Hypothalamus (tissue), 51 donors: Measurements from ENCODE around the gene CASKIN2.
A peak's percentile ranks its signal among the peaks of the same experiment; 100 is the strongest.
"Not testable (repeated sequence)": the region's sequence is repeated elsewhere in the genome, so short reads cannot be mapped to it uniquely, and the experiment has no call there.

ENCODE experiments used
- DNase-seq, 51 donors: peaks; one replicate each; lab custom pipeline; 2025; lab: John Stamatoyannopoulos, UW

The CASKIN2 gene

DNA sequence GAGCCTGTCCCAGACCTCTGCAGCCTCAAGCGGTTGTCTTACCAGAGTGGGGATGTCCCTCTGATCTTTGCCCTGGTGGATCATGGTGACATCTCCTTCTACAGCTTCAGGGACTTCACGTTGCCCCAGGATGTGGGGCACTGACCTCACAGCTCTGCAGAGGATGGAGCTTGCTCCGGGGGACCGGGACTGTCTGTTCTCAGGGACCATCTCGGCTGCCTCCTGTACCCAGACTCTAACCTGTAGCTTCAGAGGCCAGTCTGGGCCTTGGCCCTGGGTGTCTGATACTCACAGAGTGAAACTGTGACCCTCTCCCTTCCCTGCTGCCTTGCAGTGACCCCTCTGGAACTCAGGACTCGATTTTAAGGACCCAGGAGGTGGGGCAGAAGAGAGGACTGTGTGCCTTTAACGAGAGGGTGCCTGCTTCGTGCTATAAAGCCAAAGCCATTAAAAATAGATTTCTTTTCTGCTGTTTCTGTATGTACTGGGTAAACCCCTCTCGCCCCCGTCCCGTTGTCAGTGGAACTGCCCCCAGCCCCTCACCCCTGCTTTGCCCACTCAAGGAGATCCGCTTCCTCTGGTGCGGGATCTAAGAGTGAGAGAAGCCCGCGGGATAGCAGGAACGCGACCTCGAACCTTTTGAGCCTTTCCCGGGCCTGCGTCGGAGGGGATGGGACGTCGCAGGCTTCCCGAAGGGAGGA lies 9.1 kb upstream of the CASKIN2 start:
- DNase-seq = no peak

GRCh38 chr17:75523647-75524046 lies 8.3 kb upstream of the CASKIN2 start:
- DNase-seq = no peak

GRCh38 chr17:75521951-75522727 lies 6.8 kb upstream of the CASKIN2 start:
- DNase-seq = no peak

- DNase-seq = no peak
Measured at GRCh38 chr17:75521290-75521689, 6.0 kb upstream of the CASKIN2 start.

DNA sequence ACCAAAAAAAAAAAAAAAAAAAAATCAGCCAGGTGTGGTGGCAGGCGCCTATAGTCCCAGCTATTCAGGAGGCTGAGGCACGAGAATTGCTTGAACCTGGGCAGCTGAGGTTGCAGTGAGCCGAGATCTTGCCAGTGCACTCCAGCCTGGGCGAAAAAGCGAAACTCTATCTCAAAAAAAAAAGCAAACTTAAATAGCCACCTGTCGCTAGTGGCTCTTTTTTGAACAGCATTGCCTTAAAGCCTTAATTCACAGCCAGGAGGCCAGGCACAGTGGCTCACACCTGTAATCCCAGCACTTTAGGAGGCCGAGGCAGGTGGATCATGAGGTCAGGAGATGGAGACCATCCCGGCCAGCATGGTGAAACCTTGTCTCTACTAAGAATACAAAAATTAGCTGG lies 5.1 kb upstream of the CASKIN2 start:
- DNase-seq = not testable (repeated sequence)

GRCh38 chr17:75518983-75519537 lies 3.7 kb upstream of the CASKIN2 start:
- DNase-seq = no peak

DNA sequence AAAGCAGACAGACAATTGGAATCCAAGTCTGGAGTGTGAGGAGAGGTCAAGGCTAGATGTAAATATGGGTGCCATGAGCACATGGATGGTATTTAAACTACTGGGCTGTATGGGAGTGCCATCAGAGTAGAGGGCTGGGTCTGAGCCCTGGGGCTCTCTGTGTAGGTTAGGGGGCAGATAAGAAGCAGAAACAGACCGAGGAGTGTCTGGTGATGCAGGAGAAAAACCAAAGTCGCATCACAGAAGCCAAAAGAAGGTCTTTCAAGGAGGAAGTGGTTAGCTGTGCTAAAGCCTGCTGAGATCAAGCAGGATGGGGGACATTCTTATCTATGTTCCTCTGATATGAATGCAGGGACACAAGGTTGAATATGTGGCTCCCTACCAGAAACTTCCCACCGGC lies 2.9 kb upstream of the CASKIN2 start:
- no peak for DNase-seq

GRCh38 chr17:75517297-75517865 lies 2.0 kb upstream of the CASKIN2 start:
- DNase-seq = no peak

DNA sequence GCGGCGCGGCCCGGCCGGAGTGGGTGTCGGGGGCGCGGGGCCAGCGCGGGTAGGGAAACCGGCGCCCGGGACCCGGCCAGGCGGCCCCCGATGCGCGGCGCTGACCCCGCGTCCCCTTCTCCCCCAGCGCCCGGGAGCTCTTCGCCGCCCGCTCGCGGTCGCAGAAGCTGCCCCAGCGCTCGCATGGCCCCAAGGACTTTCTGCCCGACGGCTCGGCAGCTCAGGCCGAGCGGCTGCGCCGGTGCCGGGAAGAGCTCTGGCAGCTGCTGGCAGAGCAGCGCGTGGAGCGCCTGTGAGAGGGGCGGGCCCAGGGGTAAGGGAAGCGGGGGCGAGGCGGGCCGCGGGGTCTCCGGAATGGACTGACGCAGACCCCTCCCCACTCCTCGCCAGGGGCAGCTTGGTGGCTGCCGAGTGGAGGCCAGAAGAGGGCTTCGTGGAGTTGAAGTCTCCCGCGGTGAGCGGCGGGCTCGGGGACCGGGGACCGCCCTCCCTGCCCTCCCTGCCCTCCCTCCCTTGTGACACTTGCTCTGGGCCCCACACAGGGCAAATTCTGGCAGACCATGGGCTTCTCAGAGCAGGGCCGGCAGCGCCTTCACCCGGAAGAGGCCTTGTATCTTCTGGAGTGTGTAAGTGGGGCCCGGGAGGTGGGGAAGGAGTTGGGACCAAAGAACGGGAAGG lies 1.4 kb upstream of the CASKIN2 start:
- DNase-seq = peak in 4 of 51 donors; percentile 41 to 58 (median 52)

GRCh38 chr17:75516255-75516618 lies 900 bp upstream of the CASKIN2 start, which contains the start of gene TSEN54:
TSS of gene TSEN54 (plus strand) at chr17:75516528. CDS start at chr17:75516561, 33 bp downstream.
- peak; percentile 50 to 98 (median 90) for DNase-seq

DNA sequence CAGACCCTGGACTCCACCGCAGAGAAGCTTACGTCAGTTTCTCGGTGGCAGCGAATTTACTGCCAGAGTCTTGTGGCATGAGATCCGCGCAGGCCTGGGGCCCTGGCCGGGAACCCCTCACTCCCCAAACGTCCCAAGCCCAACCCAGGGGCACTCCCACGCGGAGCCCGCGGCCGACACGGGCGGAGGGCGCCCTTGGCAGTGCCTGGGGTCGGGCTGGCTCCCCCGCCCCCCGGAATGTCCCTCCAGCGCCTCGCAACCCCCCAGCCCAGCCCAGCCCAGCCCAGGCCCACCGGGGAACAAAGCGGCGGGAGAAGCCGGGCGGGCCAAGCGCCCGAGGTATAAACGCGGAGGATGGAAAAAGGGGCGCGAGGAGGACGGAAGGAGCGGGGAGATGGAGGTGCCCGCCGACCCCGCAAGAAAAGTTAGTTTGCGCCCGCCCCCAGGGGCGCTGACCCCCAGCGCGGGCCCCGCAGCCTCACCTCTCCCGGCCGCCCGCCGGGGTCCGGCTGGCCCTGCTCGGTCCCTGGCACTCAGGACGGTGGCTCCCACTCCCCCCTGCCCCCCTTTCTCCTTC lies 330 bp downstream of the CASKIN2 start:
- DNase-seq = peak in 2 of 51 donors; percentile 24 to 25

GRCh38 chr17:75514299-75514918 lies 928 bp downstream of the CASKIN2 start:
- peak in 9 of 51 donors; percentile 29 to 52 (median 39) for DNase-seq

DNA sequence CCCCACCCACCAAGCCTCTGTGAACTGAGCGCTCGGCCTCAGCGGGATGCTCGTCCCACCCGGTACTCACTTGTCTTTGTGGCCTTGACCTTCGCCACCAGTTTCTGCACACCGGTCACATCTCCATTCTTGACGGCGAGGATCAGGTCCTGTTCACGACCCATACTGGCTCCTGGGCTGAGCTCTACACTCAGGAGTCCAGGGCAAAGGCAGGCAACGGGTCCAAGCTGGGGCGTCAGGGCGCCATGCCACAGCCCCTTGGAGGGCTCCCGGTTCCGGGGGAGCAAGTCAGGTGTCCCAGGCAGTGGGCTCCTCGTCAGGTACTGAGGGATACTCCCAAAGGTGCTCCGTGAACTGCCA lies 1.7 kb downstream of the CASKIN2 start:
- no peak for DNase-seq

DNA sequence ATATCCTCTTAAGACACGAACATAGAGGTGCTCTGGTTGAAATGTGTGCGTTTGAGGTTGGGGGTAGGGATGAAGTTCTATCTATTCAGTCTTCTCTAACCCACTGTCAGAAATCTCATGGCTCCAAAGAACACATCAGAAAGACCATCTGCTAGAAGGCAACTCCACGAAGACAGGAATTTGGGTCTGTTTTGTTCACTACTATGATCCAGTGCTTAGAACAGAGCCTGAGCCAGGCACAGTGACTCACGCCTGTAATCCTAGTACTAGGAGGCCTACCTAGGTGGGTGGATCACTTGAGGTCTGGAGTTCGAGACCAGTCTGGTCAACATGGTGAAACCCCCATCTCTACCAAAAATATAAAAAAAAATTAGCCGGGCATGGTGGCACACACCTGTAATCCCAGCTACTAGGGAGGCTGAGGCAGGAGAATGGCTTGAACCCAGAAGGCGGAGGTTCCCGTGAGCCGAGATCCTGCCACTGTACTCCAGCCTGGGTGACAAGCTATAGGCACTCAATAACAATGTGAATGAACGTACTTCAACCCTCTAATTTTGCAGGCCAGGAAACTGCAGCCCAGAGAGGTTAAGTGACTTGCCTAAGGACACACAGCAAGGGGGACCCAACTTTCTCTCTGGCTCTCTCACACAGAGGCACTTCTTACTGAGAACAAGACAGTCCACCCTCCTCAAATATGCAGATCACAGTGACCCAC lies 2.3 kb downstream of the CASKIN2 start:
- no peak for DNase-seq

DNA sequence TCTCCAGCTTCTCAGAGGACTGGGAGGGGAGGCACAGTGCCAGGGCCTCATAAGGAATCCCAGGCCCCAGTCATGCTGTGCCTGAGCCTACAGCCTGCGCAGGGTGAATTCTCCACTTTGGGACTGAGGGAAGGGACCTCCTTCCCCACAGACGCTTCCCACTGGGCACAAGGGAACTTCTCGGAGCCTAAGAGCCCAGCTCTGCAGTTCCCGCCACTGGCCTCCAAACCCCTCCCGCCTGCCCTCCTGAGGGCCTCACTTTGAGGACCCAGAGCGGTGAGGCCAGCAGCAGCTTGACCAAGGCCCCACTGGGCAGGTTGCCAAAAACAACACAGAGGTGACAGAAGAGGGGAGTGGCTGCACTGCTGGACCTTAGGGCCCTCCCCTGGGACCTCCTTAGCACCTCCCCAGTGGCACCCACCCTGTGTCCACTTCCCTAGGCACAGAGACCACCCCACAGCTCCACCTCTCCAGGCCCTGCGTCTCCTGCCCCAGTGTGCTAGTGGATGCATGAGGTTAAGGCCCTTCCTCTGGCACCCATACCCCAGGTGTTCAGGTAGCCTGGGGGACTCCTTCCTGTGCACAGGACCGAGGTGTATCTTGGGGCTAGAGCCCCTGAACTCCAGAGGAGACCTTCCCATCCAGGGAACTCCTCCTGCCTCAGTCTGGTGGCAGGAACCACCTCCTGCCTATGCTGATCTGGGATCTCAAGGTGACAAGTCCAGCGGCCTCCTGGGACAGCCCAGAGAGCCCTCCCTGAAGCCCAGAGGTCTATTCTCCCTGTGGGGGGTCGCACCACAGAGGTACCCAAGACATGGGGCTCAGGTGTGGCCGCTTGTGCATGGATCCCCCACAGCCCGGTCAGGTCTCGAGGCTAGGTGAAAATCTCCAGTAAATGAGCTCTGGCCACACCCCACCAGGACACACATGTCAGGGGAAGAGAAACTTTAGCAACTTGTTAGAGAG lies 3.4 kb downstream of the CASKIN2 start:
- peak in 1 of 51 donors; percentile 18 for DNase-seq

DNA sequence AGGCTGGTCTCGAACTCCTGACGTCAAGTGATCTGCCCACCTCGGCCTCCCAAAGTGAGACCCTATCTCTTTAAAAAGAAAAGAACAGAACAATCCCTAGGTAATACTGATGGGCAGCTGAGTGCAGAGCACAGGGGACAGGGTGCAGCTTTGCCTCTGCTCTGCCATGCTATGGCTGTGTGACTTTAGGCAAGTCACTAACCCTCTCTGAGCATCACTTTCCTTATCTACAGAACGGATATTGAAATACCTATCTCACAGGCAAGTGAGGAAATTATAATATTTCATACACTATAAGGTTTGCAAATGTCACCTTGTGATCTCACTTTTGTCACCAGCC lies 4.1 kb downstream of the CASKIN2 start:
- no peak for DNase-seq

DNA sequence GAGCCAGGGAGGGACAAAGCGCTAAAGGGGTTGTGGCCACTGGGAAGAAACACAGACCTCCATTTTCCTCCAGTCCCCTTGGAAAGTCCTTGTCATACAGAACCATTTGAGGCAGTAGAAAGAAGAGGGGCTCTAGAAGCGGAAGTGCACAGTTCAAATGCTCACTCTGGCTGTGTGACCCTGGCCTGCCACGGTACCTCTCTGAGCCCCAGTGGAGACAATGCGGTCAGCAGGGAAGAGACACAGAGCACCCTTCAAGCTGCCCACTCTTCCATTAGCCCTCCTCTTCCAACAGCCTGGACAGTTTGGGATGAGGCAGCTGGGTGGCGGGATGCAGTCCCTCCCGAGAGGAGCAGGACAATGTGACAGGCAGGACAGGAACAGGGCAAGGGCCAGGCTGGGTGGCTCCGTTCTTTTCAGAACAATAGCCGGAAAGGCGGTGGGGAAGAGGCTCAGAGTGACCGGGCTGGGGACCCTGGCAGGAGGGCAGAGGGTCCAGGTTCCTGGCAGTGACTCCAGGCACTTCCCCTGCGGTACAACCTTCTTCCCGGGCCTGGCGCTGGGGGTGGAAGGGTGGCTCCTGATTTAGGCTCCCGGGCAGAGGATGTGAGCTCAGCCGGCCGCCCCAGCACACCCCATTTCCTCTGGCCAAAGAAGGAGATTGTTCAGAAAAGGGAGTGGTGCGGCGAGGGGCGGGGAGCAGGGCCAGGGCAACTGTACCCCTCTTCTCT lies 5.6 kb downstream of the CASKIN2 start:
- peak in 1 of 51 donors; percentile 17 for DNase-seq

DNA sequence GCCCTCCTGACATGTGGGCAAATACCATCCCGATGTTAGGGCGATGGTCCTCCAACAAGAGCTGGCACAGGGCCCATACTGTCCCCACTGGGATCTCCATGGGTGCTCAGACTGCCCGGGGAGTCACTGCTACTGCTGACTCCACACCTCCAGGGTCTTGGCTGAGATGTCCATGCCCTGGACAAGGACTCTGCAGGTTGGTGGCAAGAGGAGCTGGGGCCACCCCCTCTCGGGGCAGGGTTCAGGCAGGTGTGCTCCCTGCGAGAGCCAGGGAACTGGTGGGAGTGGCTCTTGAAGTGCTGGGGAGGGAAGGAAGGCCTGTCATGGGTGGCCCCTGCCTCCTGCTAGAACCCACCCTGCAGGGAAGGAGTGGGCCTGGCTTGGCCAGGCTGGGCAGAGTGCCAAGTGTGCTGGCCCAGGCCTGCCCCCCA lies 6.4 kb downstream of the CASKIN2 start:
- peak in 5 of 51 donors; percentile 17 to 50 (median 28) for DNase-seq
